ENCODE results near the gene EPHB4.
"Not testable (repeated sequence)": the region's sequence is repeated elsewhere in the genome, so short reads cannot be mapped to it uniquely, and the experiment has no call there.

The EPHB4 gene

DNA sequence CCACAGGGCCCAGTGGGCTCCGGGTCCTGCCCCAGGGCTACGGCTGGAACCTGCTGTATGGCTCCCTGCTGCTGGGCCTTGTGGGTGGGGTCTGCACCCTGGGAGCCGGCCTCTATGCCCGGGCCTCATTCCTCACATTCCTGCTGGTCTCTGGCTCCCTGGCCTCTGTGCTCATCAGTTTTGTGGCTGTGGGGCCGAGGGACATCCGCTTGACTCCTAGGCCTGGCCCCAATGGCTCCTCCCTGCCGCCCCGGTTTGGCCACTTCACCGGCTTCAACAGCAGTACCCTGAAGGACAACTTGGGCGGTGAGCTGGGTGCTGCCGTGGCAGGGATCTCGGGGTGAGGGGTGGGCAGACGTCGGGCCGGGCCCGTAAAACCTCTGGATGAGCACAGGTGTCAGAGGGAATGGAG lies 29.6 kb upstream of the EPHB4 start:
- no peak overlapping the region for H3K4me3 ChIP-seq (ENCODE audit: low read depth in 1 of 2, low read length in 1 of 2)
- no peak overlapping the region for H3K27ac ChIP-seq
- TF ChIP-seq, protein P1, sequence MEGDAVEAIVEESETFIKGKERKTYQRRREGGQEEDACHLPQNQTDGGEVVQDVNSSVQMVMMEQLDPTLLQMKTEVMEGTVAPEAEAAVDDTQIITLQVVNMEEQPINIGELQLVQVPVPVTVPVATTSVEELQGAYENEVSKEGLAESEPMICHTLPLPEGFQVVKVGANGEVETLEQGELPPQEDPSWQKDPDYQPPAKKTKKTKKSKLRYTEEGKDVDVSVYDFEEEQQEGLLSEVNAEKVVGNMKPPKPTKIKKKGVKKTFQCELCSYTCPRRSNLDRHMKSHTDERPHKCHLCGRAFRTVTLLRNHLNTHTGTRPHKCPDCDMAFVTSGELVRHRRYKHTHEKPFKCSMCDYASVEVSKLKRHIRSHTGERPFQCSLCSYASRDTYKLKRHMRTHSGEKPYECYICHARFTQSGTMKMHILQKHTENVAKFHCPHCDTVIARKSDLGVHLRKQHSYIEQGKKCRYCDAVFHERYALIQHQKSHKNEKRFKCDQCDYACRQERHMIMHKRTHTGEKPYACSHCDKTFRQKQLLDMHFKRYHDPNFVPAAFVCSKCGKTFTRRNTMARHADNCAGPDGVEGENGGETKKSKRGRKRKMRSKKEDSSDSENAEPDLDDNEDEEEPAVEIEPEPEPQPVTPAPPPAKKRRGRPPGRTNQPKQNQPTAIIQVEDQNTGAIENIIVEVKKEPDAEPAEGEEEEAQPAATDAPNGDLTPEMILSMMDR (IDR thresholded peaks at IDR 0.05) = no peak
- no peaks in the 10 kb centered on the region for H3K9me3 ChIP-seq
- no peaks in the 10 kb centered on the region for H3K27me3 ChIP-seq
- peaks cover 81% of the 10 kb centered on the region for H3K36me3 ChIP-seq
- peaks cover 16 to 24% of the 10 kb centered on the region in 2 experiments for H3K4me1 ChIP-seq (ENCODE audit: control insufficient read depth in 1 of 2, insufficient read depth in 1 of 2, low read depth in 1 of 2, low read length in 1 of 2)

DNA sequence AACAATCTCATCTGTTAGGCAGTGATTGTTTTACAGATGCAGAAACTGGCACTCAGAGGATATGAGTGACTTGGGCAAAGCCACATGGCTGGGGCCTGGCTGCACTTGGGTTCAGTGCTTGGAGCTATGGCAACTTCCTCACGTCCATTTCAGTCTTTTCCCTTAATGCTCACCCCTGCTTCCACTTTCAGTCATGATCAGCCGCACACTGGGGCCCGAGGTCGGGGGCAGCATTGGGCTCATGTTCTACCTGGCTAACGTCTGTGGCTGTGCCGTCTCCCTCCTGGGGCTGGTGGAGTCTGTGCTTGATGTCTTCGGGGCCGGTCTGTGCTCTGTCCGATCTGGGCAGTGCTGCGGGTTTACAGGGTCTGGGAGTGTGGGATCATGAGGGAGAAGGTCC lies 28.2 kb upstream of the EPHB4 start:
- Histone ChIP-seq H3K4me3 (ENCODE audit: low read depth in 1 of 2, low read length in 1 of 2) (no peak overlapping the region), H3K36me3 (peaks cover 67% of the 10 kb centered on the region), H3K9me3 (no peaks in the 10 kb centered on the region), H3K27me3 (peaks cover 4% of the 10 kb centered on the region), H3K4me1 (ENCODE audit: control insufficient read depth in 1 of 2, insufficient read depth in 1 of 2, low read depth in 1 of 2, low read length in 1 of 2) (peaks cover 19 to 28% of the 10 kb centered on the region in 2 experiments), H3K27ac (no peak overlapping the region)
- TF ChIP-seq, protein P1 (IDR thresholded peaks at IDR 0.05) = no peak

DNA sequence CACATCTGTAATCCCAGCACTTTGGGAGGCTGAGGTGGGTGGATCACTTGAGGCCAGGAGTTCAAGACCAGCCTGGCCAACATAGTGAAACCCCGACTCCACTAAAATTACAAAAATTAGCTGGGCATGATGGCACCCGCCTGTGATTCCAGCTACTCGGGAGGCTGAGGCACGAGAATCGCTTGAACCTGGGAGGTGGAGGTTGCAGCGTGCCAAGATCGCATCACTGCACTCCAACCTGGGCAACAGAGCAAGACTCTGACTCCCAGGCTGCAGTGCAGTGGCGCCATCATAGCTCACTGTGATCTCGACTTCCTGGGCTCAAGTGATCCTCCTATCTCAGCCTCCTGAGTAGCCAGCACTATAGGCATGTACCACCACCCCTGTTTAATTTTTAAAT lies 27.6 kb upstream of the EPHB4 start:
- not testable (repeated sequence) for H3K4me3 ChIP-seq (ENCODE audit: low read depth in 1 of 2, low read length in 1 of 2); H3K27me3 ChIP-seq; H3K27ac ChIP-seq; H3K9me3 ChIP-seq
- Histone ChIP-seq H3K4me1 (ENCODE audit: control insufficient read depth in 1 of 2, insufficient read depth in 1 of 2, low read depth in 1 of 2, low read length in 1 of 2) (peaks cover 19 to 28% of the 10 kb centered on the region in 2 experiments), H3K36me3 (peaks cover 61% of the 10 kb centered on the region)

DNA sequence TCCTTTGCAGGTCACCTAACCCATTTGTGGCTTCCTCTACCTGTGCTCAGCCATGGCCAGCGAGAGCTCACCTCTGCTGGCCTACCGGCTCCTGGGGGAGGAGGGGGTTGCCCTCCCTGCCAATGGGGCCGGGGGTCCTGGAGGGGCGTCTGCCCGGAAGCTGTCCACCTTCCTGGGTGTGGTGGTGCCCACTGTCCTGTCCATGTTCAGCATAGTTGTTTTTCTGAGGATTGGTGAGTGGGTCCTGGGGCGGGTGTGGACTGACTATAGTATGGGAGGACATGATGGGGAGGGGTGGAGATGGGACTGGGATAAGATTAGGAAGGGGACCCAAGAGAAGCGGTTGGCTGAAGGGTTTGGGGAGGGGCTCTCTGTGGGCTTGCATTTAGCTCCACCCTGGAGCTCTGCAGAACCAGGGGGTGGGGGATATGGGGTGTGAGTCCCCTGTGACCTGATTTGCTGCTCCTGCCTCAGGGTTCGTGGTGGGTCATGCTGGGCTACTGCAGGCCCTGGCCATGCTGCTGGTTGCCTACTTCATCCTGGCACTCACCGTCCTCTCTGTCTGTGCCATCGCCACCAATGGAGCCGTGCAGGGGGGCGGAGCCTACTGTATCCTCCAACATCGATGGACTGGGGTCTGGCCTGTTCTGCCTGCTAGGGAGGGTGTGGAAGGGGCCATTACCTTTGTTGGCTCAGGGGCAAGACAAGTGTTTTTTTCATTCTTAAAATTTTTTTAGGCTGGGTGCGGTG lies 27.0 kb upstream of the EPHB4 start:
- Histone ChIP-seq H3K36me3 (peaks cover 55% of the 10 kb centered on the region), H3K9me3 (no peaks in the 10 kb centered on the region), H3K4me1 (ENCODE audit: control insufficient read depth in 1 of 2, insufficient read depth in 1 of 2, low read depth in 1 of 2, low read length in 1 of 2) (peaks cover 19 to 28% of the 10 kb centered on the region in 2 experiments), H3K27ac (peak overlapping the region; percentile 93), H3K4me3 (ENCODE audit: low read depth in 1 of 2, low read length in 1 of 2) (peak overlapping the region; percentile 98 to 99), H3K27me3 (peaks cover 4% of the 10 kb centered on the region)
- TF ChIP-seq, protein P1 (IDR thresholded peaks at IDR 0.05) = no peak

DNA sequence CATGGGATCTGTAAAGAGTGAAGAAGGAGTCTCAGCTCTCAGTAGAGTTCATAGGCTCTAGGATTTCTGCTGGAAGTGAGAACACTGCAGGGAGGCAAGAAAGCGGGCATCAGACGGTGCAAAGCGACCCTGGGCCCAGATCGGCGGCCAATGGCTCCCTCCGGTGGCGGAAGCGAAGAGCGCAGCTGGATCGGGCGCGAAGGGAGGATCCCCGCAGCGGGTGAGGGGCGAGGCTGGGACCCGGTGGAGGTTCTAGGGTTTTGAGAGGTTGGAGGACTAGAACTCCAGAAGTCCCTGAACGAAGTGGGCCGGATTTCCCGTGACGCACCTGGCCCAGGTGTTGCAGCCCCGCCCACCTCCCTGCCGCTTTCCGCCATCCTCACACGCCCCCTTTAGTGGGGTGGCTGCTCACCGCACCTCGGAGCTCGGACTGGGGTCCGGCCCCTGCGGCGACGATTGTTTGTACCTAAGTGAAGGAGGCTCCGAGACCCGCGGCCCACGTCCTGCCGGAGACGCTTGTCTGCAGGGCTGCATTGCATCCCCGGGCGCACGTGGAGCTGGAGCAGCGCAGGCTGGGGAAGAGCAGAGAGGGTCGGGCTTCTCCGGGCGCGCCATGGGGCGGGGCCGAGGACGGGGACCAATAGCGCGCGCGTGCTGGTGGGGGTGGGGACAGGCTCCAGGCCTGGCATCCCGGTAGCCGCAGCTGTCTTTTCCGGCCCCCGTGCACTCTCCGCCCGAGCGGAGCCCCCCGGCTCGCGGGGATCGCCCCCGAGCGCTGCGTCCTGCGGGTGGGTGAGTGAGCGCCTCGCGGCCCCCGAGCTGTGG lies 24.9 kb upstream of the EPHB4 start, which contains the start of gene SLC12A9:
Gene SLC12A9, plus strand, starts transcription at position 666 of the 825 bp plus-strand sequence. CDS start 1,485 bp downstream, outside the sequence.
- peak within 1 kb of the TSS; percentile 93 for H3K27ac ChIP-seq

More for the DNA sequence above, 24.9 kb upstream of the EPHB4 start, which contains the start of gene SLC12A9:
- H3K27me3 ChIP-seq = peaks cover 4% of the 10 kb centered on the region
- no peaks in the 10 kb centered on the region for H3K9me3 ChIP-seq
- H3K36me3 ChIP-seq = peaks cover 34% of the 10 kb centered on the region
- TF ChIP-seq, protein P1 (IDR thresholded peaks at IDR 0.05) = peak; percentile 83
- peaks cover 19 to 28% of the 10 kb centered on the region in 2 experiments for H3K4me1 ChIP-seq (ENCODE audit: control insufficient read depth in 1 of 2, insufficient read depth in 1 of 2, low read depth in 1 of 2, low read length in 1 of 2)
- peak within 1 kb of the TSS; percentile 98 to 99 for H3K4me3 ChIP-seq (ENCODE audit: low read depth in 1 of 2, low read length in 1 of 2)

All from neutrophil (primary cell).